Left lung (tissue), 10 donors: ENCODE data around the gene PPP2R2B. TPM values are rescaled to one million over a fixed set of nuclear protein-coding genes. Genes with fewer than 3 reads are reported as not detected.

Source experiments
- ATAC-seq: fragments of 200-7000 bp; cut with Tn5 transposase; one replicate; pipeline ENCODE4 v1.9.1; 2020; ENCODE audit warnings: moderate library complexity
- DNase-seq, 4 donors: peaks; one replicate each; pipeline ENCODE4 v3.0.0-alpha.2; 2013 to 2020
- H3K27ac ChIP-seq, 2 donors: fragments of 200-600 bp; sonication (generic) in 1 of 2; one replicate each; pipeline versions ENCODE4 v1.5.0 to v1.8.0; 2020 to 2021
- H3K27me3 ChIP-seq, 2 donors: fragments of 200-600 bp; sonication (generic) in 1 of 2; one replicate each; pipeline versions ENCODE4 v1.5.0 to v1.8.0; 2020 to 2021
- H3K36me3 ChIP-seq, 2 donors: fragments of 200-600 bp; sonication (generic) in 1 of 2; one replicate each; pipeline versions ENCODE4 v1.5.0 to v1.8.0; 2020 to 2021
- H3K4me1 ChIP-seq, 2 donors: fragments of 200-600 bp; one replicate each; pipeline ENCODE4 v1.8.0; 2021
- H3K4me3 ChIP-seq, 2 donors: fragments of 200-600 bp; sonication (generic) in 1 of 2; one replicate each; pipeline versions ENCODE4 v1.5.0 to v1.8.0; 2020 to 2021; ENCODE audit warnings: mild to moderate bottlenecking in 1 of 2
- H3K9me3 ChIP-seq, 2 donors: fragments of 200-600 bp; sonication (generic) in 1 of 2; one replicate each; pipeline versions ENCODE4 v1.5.0 to v1.8.0; 2020 to 2021
- intact Hi-C, 2 donors: fragments of 100-400 bp; cut with DNase I; formaldehyde crosslinking; loops; one replicate each; pipeline versions ENCODE4 v1.11.2 to v1.14.2; 2022
- polyA plus RNA-seq, 6 donors: library from polyadenylated mRNA; unstranded; fragments of 120-200 nt; gene quantifications; one replicate each; pipeline ENCODE4 v1.2.1, GENCODE V29; 2013; ENCODE audit not compliant: insufficient read length in 6 of 6
- total RNA-seq, 2 donors: library from RNA; stranded (reverse); fragmentation: NEBNext Ultra II Directional; extraction: Animal tissue kit (Norgen Biotek cat#: 25700); gene quantifications; one replicate each; pipeline ENCODE4 v1.2.1, GENCODE V29; 2021
- TF ChIP-seq, protein P1 (sequence below), 2 donors: fragments of 200-600 bp; sonication (generic) in 1 of 2; IDR thresholded peaks; one replicate each; pipeline versions ENCODE4 v1.5.0 to v1.8.0; 2021; ENCODE audit warnings: antibody characterized with exemption in 2 of 2
- donor health status: DM: no; HTN: yes; CAD: no.
- donor health status: DM: no; HTN: no; CAD: no.

PPP2R2B gene
- total and polyA plus RNA-seq, 8 donors = 0.23 to 1.5 (median 0.43) TPM

DNA sequence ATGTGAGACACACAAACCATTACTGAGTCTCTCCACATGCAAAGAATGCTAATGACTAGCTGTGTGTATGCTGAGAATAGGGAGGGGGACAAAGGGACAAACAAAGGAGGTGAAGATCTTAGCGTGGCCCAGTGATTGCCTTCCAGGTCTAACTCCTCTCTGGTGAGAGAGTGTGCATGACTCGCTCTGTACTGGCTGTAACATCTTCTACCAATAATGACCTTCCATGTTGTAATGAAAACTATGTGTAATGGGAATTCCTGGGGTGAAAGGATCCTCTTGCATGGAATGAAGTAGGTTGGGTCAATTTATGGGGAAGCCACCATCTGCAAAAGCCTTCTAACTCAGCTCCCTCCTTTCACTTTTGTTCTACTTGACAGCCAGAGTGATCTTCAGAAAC lies 338.1 kb downstream of the PPP2R2B start:
- no peaks in the 10 kb centered on the region for H3K27me3 ChIP-seq
- H3K4me3 ChIP-seq = no peak overlapping the region
- TF ChIP-seq, protein P1, sequence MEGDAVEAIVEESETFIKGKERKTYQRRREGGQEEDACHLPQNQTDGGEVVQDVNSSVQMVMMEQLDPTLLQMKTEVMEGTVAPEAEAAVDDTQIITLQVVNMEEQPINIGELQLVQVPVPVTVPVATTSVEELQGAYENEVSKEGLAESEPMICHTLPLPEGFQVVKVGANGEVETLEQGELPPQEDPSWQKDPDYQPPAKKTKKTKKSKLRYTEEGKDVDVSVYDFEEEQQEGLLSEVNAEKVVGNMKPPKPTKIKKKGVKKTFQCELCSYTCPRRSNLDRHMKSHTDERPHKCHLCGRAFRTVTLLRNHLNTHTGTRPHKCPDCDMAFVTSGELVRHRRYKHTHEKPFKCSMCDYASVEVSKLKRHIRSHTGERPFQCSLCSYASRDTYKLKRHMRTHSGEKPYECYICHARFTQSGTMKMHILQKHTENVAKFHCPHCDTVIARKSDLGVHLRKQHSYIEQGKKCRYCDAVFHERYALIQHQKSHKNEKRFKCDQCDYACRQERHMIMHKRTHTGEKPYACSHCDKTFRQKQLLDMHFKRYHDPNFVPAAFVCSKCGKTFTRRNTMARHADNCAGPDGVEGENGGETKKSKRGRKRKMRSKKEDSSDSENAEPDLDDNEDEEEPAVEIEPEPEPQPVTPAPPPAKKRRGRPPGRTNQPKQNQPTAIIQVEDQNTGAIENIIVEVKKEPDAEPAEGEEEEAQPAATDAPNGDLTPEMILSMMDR (IDR thresholded peaks at IDR 0.05) = no peak
- no peak overlapping the region for H3K27ac ChIP-seq
- H3K4me1 ChIP-seq = no peaks in the 10 kb centered on the region
- no peaks in the 10 kb centered on the region for H3K36me3 ChIP-seq
- intact Hi-C loops = loop anchor here in 1 of 2 donors (10.0 kb wide), 1 partner anchor 424 kb away; no protein-coding TSS in a partner anchor
- ATAC-seq = no peak
- H3K9me3 ChIP-seq = no peaks in the 10 kb centered on the region
- no peak for DNase-seq

DNA sequence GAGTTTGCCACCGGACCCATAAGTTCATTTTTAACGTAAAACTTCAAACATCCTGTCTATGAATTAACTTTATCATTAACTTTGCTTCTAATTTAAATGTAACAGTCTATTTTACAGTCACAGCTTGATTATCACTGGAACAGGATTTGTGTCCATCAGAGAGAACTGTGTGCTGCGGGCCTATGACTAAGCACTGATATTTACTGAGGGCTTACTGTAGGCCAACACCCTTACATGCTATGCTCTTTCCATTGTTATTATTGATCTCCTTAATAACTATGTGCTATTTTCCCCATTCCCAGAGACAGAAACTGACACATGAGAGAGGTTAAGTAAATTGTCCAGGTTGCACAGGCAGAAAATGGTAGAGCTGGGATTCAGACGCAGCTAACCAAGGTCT lies 338.6 kb downstream of the PPP2R2B start:
- ATAC-seq = no peak
- H3K9me3 ChIP-seq = no peaks in the 10 kb centered on the region
- H3K4me3 ChIP-seq = no peak overlapping the region
- no peak overlapping the region for H3K27ac ChIP-seq
- TF ChIP-seq, protein P1 (IDR thresholded peaks at IDR 0.05) = no peak
- H3K27me3 ChIP-seq = no peaks in the 10 kb centered on the region
- no peaks in the 10 kb centered on the region for H3K4me1 ChIP-seq
- intact Hi-C loops = loop anchor here in 1 of 2 donors (10.0 kb wide), 1 partner anchor 425 kb away; no protein-coding TSS in a partner anchor
- H3K36me3 ChIP-seq = no peaks in the 10 kb centered on the region
- DNase-seq = no peak

DNA sequence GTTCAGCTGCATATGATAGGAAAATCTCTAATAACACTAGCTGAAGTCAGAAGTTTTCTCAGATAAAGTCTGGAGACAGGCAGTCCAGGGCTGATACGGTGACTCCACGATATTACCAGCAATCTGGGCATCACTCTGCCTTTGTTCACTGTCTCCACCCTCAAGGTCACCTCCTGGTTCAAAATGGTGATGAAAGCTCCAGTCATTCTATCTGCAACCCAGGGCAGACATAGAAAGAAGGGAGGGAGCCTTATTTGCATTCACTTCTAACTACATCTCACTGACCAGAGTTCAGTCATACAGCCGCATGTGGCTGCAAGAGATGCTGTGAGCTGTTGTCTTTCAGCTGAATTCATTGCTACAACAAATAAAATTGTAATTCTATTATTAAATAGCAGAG lies 340.1 kb downstream of the PPP2R2B start:
- TF ChIP-seq, protein P1 (IDR thresholded peaks at IDR 0.05) = no peak
- Histone ChIP-seq H3K9me3 (no peaks in the 10 kb centered on the region), H3K27ac (no peak overlapping the region), H3K36me3 (no peaks in the 10 kb centered on the region), H3K27me3 (no peaks in the 10 kb centered on the region), H3K4me3 (no peak overlapping the region), H3K4me1 (no peaks in the 10 kb centered on the region)
- no peak for DNase-seq
- intact Hi-C loops = no loop called here
- no peak for ATAC-seq

DNA sequence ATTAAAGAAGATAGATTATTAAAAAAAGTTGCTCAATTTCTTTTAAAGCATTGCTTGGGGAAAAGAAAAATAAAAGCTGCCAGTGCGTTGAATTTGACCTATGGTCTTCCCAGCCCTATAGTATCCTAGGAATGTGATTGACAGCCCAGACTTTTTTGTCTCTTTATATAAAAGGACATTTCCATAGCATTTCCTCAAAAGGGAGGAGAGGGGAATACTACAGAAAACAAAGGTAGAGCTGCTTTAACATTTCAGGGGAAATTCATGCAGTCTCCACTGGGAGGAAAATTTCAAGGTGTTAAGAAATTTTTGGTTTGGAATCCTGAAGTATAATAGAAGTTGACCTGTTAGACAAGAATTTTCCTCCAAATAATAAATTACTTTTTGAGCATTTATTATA lies 344.7 kb downstream of the PPP2R2B start:
- Histone ChIP-seq H3K4me3 (no peak overlapping the region), H3K4me1 (no peaks in the 10 kb centered on the region), H3K9me3 (no peaks in the 10 kb centered on the region), H3K36me3 (no peaks in the 10 kb centered on the region), H3K27me3 (no peaks in the 10 kb centered on the region), H3K27ac (no peak overlapping the region)
- TF ChIP-seq, protein P1 (IDR thresholded peaks at IDR 0.05) = no peak
- DNase-seq (no peak), ATAC-seq (no peak)
- intact Hi-C loops = no loop called here

DNA sequence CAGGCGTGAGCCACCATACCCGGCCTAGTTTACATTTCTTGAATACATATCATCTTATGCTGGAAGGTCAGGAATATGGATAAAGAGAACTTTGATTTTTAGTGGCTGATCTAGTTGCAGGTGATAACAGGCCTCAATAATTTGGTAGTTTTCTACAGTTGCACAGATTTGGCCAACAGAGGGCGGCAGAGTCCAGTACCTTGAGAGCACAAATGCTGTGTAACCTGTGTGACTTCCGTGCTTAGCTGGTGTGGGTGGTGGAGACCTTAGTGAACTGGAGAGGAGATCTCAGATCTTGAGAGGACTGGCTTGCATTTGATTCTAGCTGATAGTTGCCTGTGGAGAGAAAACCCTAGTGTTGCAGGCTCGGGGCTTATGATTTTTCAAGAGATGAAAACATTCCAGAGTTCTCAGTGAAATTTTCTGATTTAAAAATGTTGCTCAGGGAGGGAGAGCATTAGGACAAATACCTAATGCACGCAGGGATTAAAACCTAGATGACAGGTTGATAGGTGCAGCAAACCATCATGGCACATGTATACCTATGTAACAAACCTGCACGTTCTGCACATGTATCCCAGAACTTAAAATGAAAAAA lies 345.2 kb downstream of the PPP2R2B start:
- intact Hi-C loops = no loop called here
- TF ChIP-seq, protein P1 (IDR thresholded peaks at IDR 0.05) = peak; percentile 61 to 67

More for the DNA sequence above, 345.2 kb downstream of the PPP2R2B start:
- no peak overlapping the region for H3K27ac ChIP-seq
- no peaks in the 10 kb centered on the region for H3K4me1 ChIP-seq
- ATAC-seq (peak; percentile 98), DNase-seq (peak in 3 of 4 donors; percentile 32 to 53 (median 39))
- no peaks in the 10 kb centered on the region for H3K9me3 ChIP-seq
- no peaks in the 10 kb centered on the region for H3K36me3 ChIP-seq
- H3K4me3 ChIP-seq = no peak overlapping the region
- no peaks in the 10 kb centered on the region for H3K27me3 ChIP-seq
